SK-N-SH treated with all-trans-retinoic acid at 6 μM for 48 hours (cell line): ENCODE measurements around the gene CALY.

Experiments
- BACH2 ChIP-seq: fragments of 250-450 bp; sonication (Bioruptor Pico); IDR thresholded peaks from 2 replicates; pipeline ENCODE4 v1.9.0; 2021; ENCODE audit warnings: mild to moderate bottlenecking, borderline replicate concordance
- OSR1 ChIP-seq: fragments of 250-450 bp; sonication (Bioruptor Pico); IDR thresholded peaks from 2 replicates; pipeline ENCODE4 v1.8.0; 2022; ENCODE audit warnings: moderate library complexity, mild to moderate bottlenecking, inconsistent platforms
- POU6F1 ChIP-seq: fragments of 250-450 bp; sonication (Bioruptor Pico); IDR thresholded peaks from 2 replicates; pipeline ENCODE4 v1.8.0; 2021; ENCODE audit warnings: low read depth, mild to moderate bottlenecking, moderate library complexity, borderline replicate concordance
- SNAI2 ChIP-seq: fragments of 250-450 bp; sonication (Bioruptor Pico); IDR thresholded peaks from 2 replicates; pipeline ENCODE4 v1.5.0; 2020; ENCODE audit warnings: mild to moderate bottlenecking, moderate library complexity

DNA sequence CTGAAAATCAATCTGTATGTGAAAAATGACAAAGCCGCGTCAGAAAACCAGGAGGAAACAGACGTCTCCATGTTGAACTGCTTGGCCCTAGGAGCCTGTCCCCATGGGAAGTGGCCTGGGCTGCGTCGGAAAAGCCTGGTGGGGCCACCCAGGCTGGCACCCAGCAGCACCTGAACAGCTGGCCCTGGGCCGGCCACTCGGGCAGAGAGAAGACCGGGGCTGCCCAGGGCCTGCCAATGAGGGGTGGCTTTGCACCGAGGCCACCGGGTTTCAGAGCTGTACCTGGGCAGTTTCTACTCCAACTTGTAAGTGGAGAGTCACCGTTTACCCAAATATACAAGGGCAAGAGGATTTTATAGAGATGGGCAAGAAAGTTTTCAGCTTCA lies 22.2 kb upstream of the CALY start:
- no peak for TF ChIP-seq SNAI2 (CRISPR knock-in tag)
- no peak for TF ChIP-seq POU6F1
- TF ChIP-seq OSR1 (CRISPR knock-in tag), result no peak
- TF ChIP-seq BACH2 (CRISPR knock-in tag), result no peak
